Right cardiac atrium (tissue), 5 donors: Measurements from ENCODE around the gene HECA. TPM values are rescaled to one million over a fixed set of nuclear protein-coding genes. Genes with fewer than 3 reads are reported as not detected.
"Not testable (repeated sequence)": the region's sequence is repeated elsewhere in the genome, so short reads cannot be mapped to it uniquely, and the experiment has no call there.

Experiments
- ATAC-seq, 2 donors: fragments of 200-7000 bp; cut with Tn5 transposase; one replicate each; pipeline versions ENCODE4 v1.8.0 to v1.9.1; 2020; ENCODE audit warnings: moderate library complexity in 2 of 2, mild to moderate bottlenecking in 1 of 2
- DNase-seq, 3 donors: peaks; one replicate each; pipeline ENCODE4 v3.0.0-alpha.2; 2020
- H3K27ac ChIP-seq: one replicate; pipeline ENCODE4 v1.5.1; 2013; ENCODE audit warnings: mild to moderate bottlenecking, low read length, control low read depth, moderate library complexity
- H3K27me3 ChIP-seq: one replicate; pipeline ENCODE4 v1.6.1; 2013; ENCODE audit not compliant: control insufficient read depth, insufficient read depth
- H3K4me1 ChIP-seq: one replicate; pipeline ENCODE4 v1.6.1; 2013; ENCODE audit warnings: low read length; ENCODE audit not compliant: control insufficient read depth, insufficient read depth
- H3K4me3 ChIP-seq: one replicate; pipeline ENCODE4 v1.5.1; 2013; ENCODE audit warnings: low read length, control low read depth
- H3K9me3 ChIP-seq: one replicate; pipeline ENCODE4 v1.6.1; 2013; ENCODE audit warnings: low read length; ENCODE audit not compliant: control insufficient read depth
- WGBS: extraction: QIAGEN DNeasy Blood & Tissue Kit; methylation state at CpG from one replicate; pipeline ENCODE4 v1.1.7; 2013; 5-methylcytosine and 5-hydroxymethylcytosine counted together
- intact Hi-C, 4 donors: fragments of 100-400 bp; cut with DNase I; formaldehyde crosslinking; loops; one replicate each; pipeline versions ENCODE4 v1.11.0 to v1.14.0; 2022 to 2023
- polyA plus RNA-seq: library from polyadenylated mRNA; stranded (reverse); fragments of 200-250 nt; gene quantifications from one replicate; pipeline ENCODE4 v1.2.3, GENCODE V29; 2013
- total RNA-seq, 4 donors: library from RNA; stranded (reverse); fragmentation: NEBNext Ultra II Directional; extraction: Animal tissue kit (Norgen Biotek cat#: 25700); gene quantifications; one replicate each; pipeline ENCODE4 v1.2.1, GENCODE V29; 2021
- donor health status: healthy with polysubstance abuse.
- donor health status: DM: no; HTN: yes; CAD: no.
- donor health status: DM: no; HTN: no; CAD: no.
- donor health status: DM: no; HTN: yes; CAD: no; lungs with severe emphysema.
- donor health status: DM: yes; HTN: yes; CAD: no.

The HECA gene
- total and polyA plus RNA-seq, 5 donors = 19.4 to 50.9 (median 47.2) TPM

- H3K4me1 ChIP-seq = no peaks in the 10 kb centered on the region
- intact Hi-C loops = no loop called here
- H3K4me3 ChIP-seq = no peak overlapping the region
- peak in 1 of 3 donors; percentile 48 for DNase-seq
- no peak overlapping the region for H3K27ac ChIP-seq
- no peaks in the 10 kb centered on the region for H3K27me3 ChIP-seq
- WGBS = 96% methylated on average over 2 of the region's 2 CpGs
- no peaks in the 10 kb centered on the region for H3K9me3 ChIP-seq
- no peak for ATAC-seq
These were observed 70.1 kb downstream of the HECA start for GRCh38 chr6:139204978-139205377.

GRCh38 chr6:139205843-139206242, 71.0 kb downstream of the HECA start:
- H3K9me3 ChIP-seq = no peaks in the 10 kb centered on the region
- no peaks in the 10 kb centered on the region for H3K4me1 ChIP-seq
- DNase-seq (no peak), ATAC-seq (no peak)
- no peak overlapping the region for H3K4me3 ChIP-seq
- H3K27me3 ChIP-seq = no peaks in the 10 kb centered on the region
- H3K27ac ChIP-seq = no peak overlapping the region
- intact Hi-C loops = no loop called here
- 95% methylated on average over 3 of the region's 3 CpGs for WGBS

- DNase-seq, H3K9me3 ChIP-seq, intact Hi-C loops, H3K4me3 ChIP-seq, ATAC-seq, H3K4me1 ChIP-seq, H3K27ac ChIP-seq, H3K27me3 ChIP-seq: not testable (repeated sequence)
- WGBS = 78% methylated on average over 10 of the region's 10 CpGs
These were observed 75.9 kb downstream of the HECA start for GRCh38 chr6:139210766-139211165.

- intact Hi-C loops, H3K27me3 ChIP-seq, H3K27ac ChIP-seq, DNase-seq, H3K4me3 ChIP-seq, ATAC-seq, H3K9me3 ChIP-seq, H3K4me1 ChIP-seq: not testable (repeated sequence)
- 100% methylated on average over 1 of the region's 2 CpGs for WGBS
These were observed 77.6 kb downstream of the HECA start for GRCh38 chr6:139212460-139212859.

GRCh38 chr6:139219271-139219729, 84.4 kb downstream of the HECA start:
- H3K27ac ChIP-seq = peak overlapping the region; percentile 37
- intact Hi-C loops = loop anchor here in 3 of 4 donors (2.0 to 5.0 kb wide), 3 partner anchors 143 to 148 kb away; no protein-coding TSS in a partner anchor
- ATAC-seq (peak; percentile 99 to 100), DNase-seq (peak; percentile 85 to 94 (median 91))
- no peaks in the 10 kb centered on the region for H3K27me3 ChIP-seq
- no peaks in the 10 kb centered on the region for H3K4me1 ChIP-seq
- 4% methylated on average over 7 of the region's 7 CpGs for WGBS
- no peak overlapping the region for H3K4me3 ChIP-seq
- no peaks in the 10 kb centered on the region for H3K9me3 ChIP-seq

- intact Hi-C loops = loop anchor here in 3 of 4 donors (2.0 to 5.0 kb wide), 3 partner anchors 143 to 148 kb away; no protein-coding TSS in a partner anchor
- ATAC-seq = no peak
- no peak overlapping the region for H3K27ac ChIP-seq
- 93% methylated on average over 2 of the region's 2 CpGs for WGBS
- no peak for DNase-seq
- no peaks in the 10 kb centered on the region for H3K4me1 ChIP-seq
- no peak overlapping the region for H3K4me3 ChIP-seq
- no peaks in the 10 kb centered on the region for H3K9me3 ChIP-seq
- H3K27me3 ChIP-seq = no peaks in the 10 kb centered on the region
These were observed 84.9 kb downstream of the HECA start for GRCh38 chr6:139219746-139220145.

GRCh38 chr6:139228387-139228786, 93.5 kb downstream of the HECA start:
- H3K9me3 ChIP-seq, H3K27me3 ChIP-seq, DNase-seq, H3K4me1 ChIP-seq, H3K4me3 ChIP-seq, intact Hi-C loops, H3K27ac ChIP-seq, ATAC-seq: not testable (repeated sequence)
- WGBS = 97% methylated on average over 3 of the region's 3 CpGs

Other genes starting within 250 kb of the HECA start
- 10 to 100 TPM; 35.3 to 40.9 (median 37.3) TPM for gene REPS1, start 146.8 kb upstream of the HECA start, total RNA-seq
- gene REPS1, start 146.8 kb upstream of the HECA start, polyA plus RNA-seq = 18.1 TPM
- gene ABRACL, start 106.3 kb upstream of the HECA start, total RNA-seq = 1 to 10 TPM; 4.5 to 8.0 (median 7.6) TPM
- 11.0 TPM for gene ABRACL, start 106.3 kb upstream of the HECA start, polyA plus RNA-seq
- 100 to 1,000 TPM in 2 of 4 donors, 10 to 100 TPM in 2; 66.0 to 136 (median 103) TPM for gene TXLNB, start 156.9 kb downstream of the HECA start, total RNA-seq
- gene TXLNB, start 156.9 kb downstream of the HECA start, polyA plus RNA-seq = 48.7 TPM
- gene CITED2, start 239.6 kb downstream of the HECA start, total RNA-seq = 100 to 1,000 TPM in 3 of 4 donors, 10 to 100 TPM in 1; 67.9 to 138 (median 113) TPM
- 35.7 TPM for gene CITED2, start 239.6 kb downstream of the HECA start, polyA plus RNA-seq